Subcutaneous abdominal adipose tissue (tissue), 5 donors: Measurements from ENCODE around the gene SHROOM1.

ENCODE experiments used
- H3K27ac ChIP-seq: one replicate; pipeline ENCODE4 v1.7.0; 2013; ENCODE audit warnings: low read depth, mild to moderate bottlenecking, inconsistent platforms, low read length, moderate library complexity
- H3K27me3 ChIP-seq, 5 donors: one replicate each; pipeline ENCODE4 v1.7.0; 2013; ENCODE audit warnings: low read length in 5 of 5, inconsistent platforms in 1 of 5; ENCODE audit not compliant: control insufficient read depth in 5 of 5, insufficient read depth in 4 of 5
- H3K36me3 ChIP-seq, 5 donors: one replicate each; pipeline ENCODE4 v1.7.0; 2013; ENCODE audit warnings: low read length in 5 of 5; ENCODE audit not compliant: control insufficient read depth in 5 of 5, insufficient read depth in 5 of 5
- H3K4me1 ChIP-seq, 5 donors: one replicate each; pipeline ENCODE4 v1.7.0; 2013; ENCODE audit warnings: low read length in 5 of 5, mild to moderate bottlenecking in 3 of 5, moderate library complexity in 1 of 5; ENCODE audit not compliant: control insufficient read depth in 5 of 5, insufficient read depth in 5 of 5
- H3K4me3 ChIP-seq, 5 donors: one replicate each; pipeline ENCODE4 v1.7.0; 2013; ENCODE audit warnings: low read length in 5 of 5, low read depth in 1 of 5
- H3K9ac ChIP-seq, 5 donors: one replicate each; pipeline ENCODE4 v1.7.0; 2013; ENCODE audit warnings: low read length in 5 of 5, mild to moderate bottlenecking in 4 of 5, moderate library complexity in 3 of 5
- H3K9me3 ChIP-seq, 5 donors: one replicate each; pipeline ENCODE4 v1.7.0; 2013; ENCODE audit warnings: low read length in 5 of 5; ENCODE audit not compliant: control insufficient read depth in 5 of 5
- donor health status: healthy.
- donor health status: healthy.
- donor health status: healthy.
- donor health status: healthy.
- donor health status: healthy.

Gene SHROOM1

GRCh38 chr5:132825033-132825833 lies 5.2 kb downstream of the SHROOM1 start:
- no peak overlapping the region for H3K27ac ChIP-seq
- H3K9ac ChIP-seq, result no peak overlapping the region
- H3K4me3 ChIP-seq, result no peak overlapping the region
- peaks cover 0 to 23% (median 14%) of the 10 kb centered on the region in 5 donors for H3K36me3 ChIP-seq
- H3K9me3 ChIP-seq, result no peaks in the 10 kb centered on the region
- H3K4me1 ChIP-seq, result peaks cover 5 to 39% (median 23%) of the 10 kb centered on the region in 5 donors
- peaks cover 0 to 2% (median 0%) of the 10 kb centered on the region in 5 donors for H3K27me3 ChIP-seq

- peaks cover 0 to 23% (median 14%) of the 10 kb centered on the region in 5 donors for H3K36me3 ChIP-seq
- no peak overlapping the region for H3K9ac ChIP-seq
- no peak overlapping the region for H3K27ac ChIP-seq
- H3K9me3 ChIP-seq, result no peaks in the 10 kb centered on the region
- peaks cover 3 to 40% (median 25%) of the 10 kb centered on the region in 5 donors for H3K4me1 ChIP-seq
- H3K4me3 ChIP-seq, result no peak overlapping the region
- H3K27me3 ChIP-seq, result peaks cover 0 to 2% (median 0%) of the 10 kb centered on the region in 5 donors
Observed at GRCh38 chr5:132824426-132824825, 6.0 kb downstream of the SHROOM1 start.

GRCh38 chr5:132823481-132824050 lies 6.9 kb downstream of the SHROOM1 start:
- peaks cover 0 to 2% (median 0%) of the 10 kb centered on the region in 5 donors for H3K27me3 ChIP-seq
- peaks cover 0 to 23% (median 14%) of the 10 kb centered on the region in 5 donors for H3K36me3 ChIP-seq
- no peak overlapping the region for H3K9ac ChIP-seq
- no peaks in the 10 kb centered on the region for H3K9me3 ChIP-seq
- peak overlapping the region in 1 of 5 donors; percentile 19 for H3K4me3 ChIP-seq
- peaks cover 2 to 35% (median 20%) of the 10 kb centered on the region in 5 donors for H3K4me1 ChIP-seq
- H3K27ac ChIP-seq, result no peak overlapping the region

- peaks cover 0 to 2% (median 0%) of the 10 kb centered on the region in 5 donors for H3K27me3 ChIP-seq
- no peak overlapping the region for H3K27ac ChIP-seq
- peaks cover 2 to 35% (median 20%) of the 10 kb centered on the region in 5 donors for H3K4me1 ChIP-seq
- H3K9me3 ChIP-seq, result no peaks in the 10 kb centered on the region
- H3K4me3 ChIP-seq, result peak overlapping the region in 2 of 5 donors; percentile 4 to 19
- H3K9ac ChIP-seq, result no peak overlapping the region
- H3K36me3 ChIP-seq, result peaks cover 0 to 23% (median 14%) of the 10 kb centered on the region in 5 donors
Observed at GRCh38 chr5:132822650-132823480, 7.6 kb downstream of the SHROOM1 start.

- Histone ChIP-seq H3K9me3 (no peaks in the 10 kb centered on the region), H3K36me3 (peaks cover 0 to 20% (median 14%) of the 10 kb centered on the region in 5 donors), H3K4me1 (peaks cover 2 to 35% (median 17%) of the 10 kb centered on the region in 5 donors), H3K4me3 (no peak overlapping the region), H3K27ac (no peak overlapping the region), H3K27me3 (peaks cover 0 to 2% (median 0%) of the 10 kb centered on the region in 5 donors), H3K9ac (no peak overlapping the region)
Observed at GRCh38 chr5:132821791-132822190, 8.7 kb downstream of the SHROOM1 start.

- H3K27ac ChIP-seq, result no peak overlapping the region
- H3K9me3 ChIP-seq, result no peaks in the 10 kb centered on the region
- H3K27me3 ChIP-seq, result peaks cover 0 to 2% (median 0%) of the 10 kb centered on the region in 5 donors
- peaks cover 0 to 17% (median 14%) of the 10 kb centered on the region in 5 donors for H3K36me3 ChIP-seq
- no peak overlapping the region for H3K9ac ChIP-seq
- peaks cover 2 to 35% (median 13%) of the 10 kb centered on the region in 5 donors for H3K4me1 ChIP-seq
- H3K4me3 ChIP-seq, result no peak overlapping the region
Observed at GRCh38 chr5:132821350-132821749, 9.1 kb downstream of the SHROOM1 start.

- peaks cover 0 to 2% (median 0%) of the 10 kb centered on the region in 5 donors for H3K27me3 ChIP-seq
- peaks cover 2 to 35% (median 13%) of the 10 kb centered on the region in 5 donors for H3K4me1 ChIP-seq
- no peak overlapping the region for H3K27ac ChIP-seq
- peaks cover 0 to 17% (median 14%) of the 10 kb centered on the region in 5 donors for H3K36me3 ChIP-seq
- H3K4me3 ChIP-seq, result peak overlapping the region in 1 of 5 donors; percentile 40
- H3K9ac ChIP-seq, result no peak overlapping the region
- H3K9me3 ChIP-seq, result no peaks in the 10 kb centered on the region
Observed at GRCh38 chr5:132820162-132820754, 10.2 kb downstream of the SHROOM1 start.

GRCh38 chr5:132819468-132819867 lies 11.0 kb downstream of the SHROOM1 start:
- H3K9me3 ChIP-seq, result no peaks in the 10 kb centered on the region
- no peak overlapping the region for H3K9ac ChIP-seq
- peaks cover 0 to 2% (median 0%) of the 10 kb centered on the region in 5 donors for H3K27me3 ChIP-seq
- H3K27ac ChIP-seq, result no peak overlapping the region
- H3K4me1 ChIP-seq, result peaks cover 2 to 38% (median 13%) of the 10 kb centered on the region in 5 donors
- peaks cover 0 to 10% (median 8%) of the 10 kb centered on the region in 5 donors for H3K36me3 ChIP-seq
- no peak overlapping the region for H3K4me3 ChIP-seq

- Histone ChIP-seq H3K4me1 (peaks cover 2 to 38% (median 19%) of the 10 kb centered on the region in 5 donors), H3K27ac (no peak overlapping the region), H3K27me3 (peaks cover 0 to 11% (median 7%) of the 10 kb centered on the region in 5 donors), H3K9ac (no peak overlapping the region), H3K4me3 (no peak overlapping the region), H3K36me3 (no peaks in the 10 kb centered on the region), H3K9me3 (no peaks in the 10 kb centered on the region)
Observed at GRCh38 chr5:132817011-132817410, 13.4 kb downstream of the SHROOM1 start.
